PC-9 (cell line): ENCODE data around the gene ANKRD9. TPM values are rescaled to one million over a fixed set of nuclear protein-coding genes. Genes with fewer than 3 reads are reported as not detected.

ENCODE experiments used
- BruUV-seq: library from RNA; stranded (reverse); fragments of 400-500 nt; replicated peaks from 2 replicates; lab custom pipeline; 2021; lab: Mats Ljungman, UMichigan
- CTCF ChIA-PET: fragments of 300-600 bp; sonication (Branson Sonifier 250); formaldehyde crosslinking; loops from one replicate; lab custom pipeline; 2022; ENCODE audit warnings: antibody characterized with exemption; lab: Charles Lee
- POLR2A ChIA-PET: fragments of 300-600 bp; sonication (Branson Sonifier 250); formaldehyde crosslinking; loops from one replicate; lab custom pipeline; 2022; ENCODE audit warnings: antibody characterized with exemption; ENCODE audit not compliant: unreplicated experiment; lab: Charles Lee
- DNase-seq, 2 experiments: peaks; one replicate each; pipeline versions ENCODE4 v3.0.0 to v3.0.0-alpha.2; 2015 to 2022; ENCODE audit warnings: mixed read lengths in 1 of 2
- H2AFZ ChIP-seq: fragments of 200-600 bp; sonication (generic); 2 replicates; pipeline ENCODE4 v1.8.1; 2017; ENCODE audit warnings: antibody characterized with exemption
- H3F3A ChIP-seq: fragments of 200-600 bp; sonication (generic); 2 replicates; pipeline ENCODE4 v1.8.1; 2017; ENCODE audit warnings: antibody characterized with exemption, mild to moderate bottlenecking, low read depth; ENCODE audit not compliant: insufficient read depth
- H3K27ac ChIP-seq: fragments of 200-600 bp; sonication (generic); 2 replicates; pipeline ENCODE4 v1.6.1; 2016; ENCODE audit warnings: mixed run types
- H3K27me3 ChIP-seq: fragments of 200-600 bp; sonication (generic); 2 replicates; pipeline ENCODE4 v1.6.1; 2016; ENCODE audit warnings: low read depth, mixed run types; ENCODE audit not compliant: insufficient read depth
- H3K36me3 ChIP-seq: fragments of 200-600 bp; sonication (generic); 2 replicates; pipeline ENCODE4 v1.6.1; 2016; ENCODE audit warnings: low read depth, mixed run types
- H3K4me1 ChIP-seq: fragments of 200-600 bp; sonication (generic); replicated peaks from 2 replicates; pipeline ENCODE4 v1.6.1; 2016; ENCODE audit warnings: mixed run types; ENCODE audit not compliant: insufficient read depth
- H3K4me2 ChIP-seq: fragments of 200-600 bp; sonication (generic); 2 replicates; pipeline ENCODE4 v1.6.1; 2017; ENCODE audit warnings: mixed run types
- H3K4me3 ChIP-seq: fragments of 200-600 bp; sonication (generic); 2 replicates; pipeline ENCODE4 v1.6.1; 2016; ENCODE audit warnings: mixed run types
- H3K79me2 ChIP-seq: fragments of 200-600 bp; sonication (generic); 2 replicates; pipeline ENCODE4 v1.6.1; 2017; ENCODE audit warnings: low read depth, mixed run types
- H3K9me2 ChIP-seq: fragments of 200-600 bp; sonication (generic); 2 replicates; pipeline ENCODE4 v1.8.1; 2017; ENCODE audit warnings: mild to moderate bottlenecking; ENCODE audit not compliant: insufficient read depth
- H3K9me3 ChIP-seq: fragments of 200-600 bp; sonication (generic); 2 replicates; pipeline ENCODE4 v1.8.1; 2016; ENCODE audit warnings: low read depth; ENCODE audit not compliant: insufficient read depth
- H4K20me1 ChIP-seq: fragments of 200-600 bp; sonication (generic); 2 replicates; pipeline ENCODE4 v1.8.1; 2017; ENCODE audit not compliant: insufficient read depth
- EZH2 ChIP-seq: fragments of 200-600 bp; sonication (generic); IDR thresholded peaks from 2 replicates; pipeline ENCODE4 v1.8.0; 2017; ENCODE audit warnings: antibody characterized with exemption, low read depth
- intact Hi-C: fragments of 100-400 bp; cut with micrococcal nuclease; formaldehyde crosslinking; loops from one replicate; pipeline ENCODE4 v1.10.0; 2022; ENCODE audit not compliant: unreplicated experiment
- total RNA-seq: library from RNA; stranded (reverse); gene quantifications from 2 replicates; pipeline ENCODE4 v1.2.3, GENCODE V29; 2021
- TF ChIP-seq, protein P1 (sequence below): fragments of 200-600 bp; sonication (generic); conservative IDR thresholded peaks from 2 replicates; pipeline ENCODE4 v1.6.1; 2017; ENCODE audit warnings: mixed run types, antibody characterized with exemption, mild to moderate bottlenecking, moderate library complexity

ANKRD9 gene
- total RNA-seq, 1 experiment from 2014 or later: 44.6 TPM

DNA sequence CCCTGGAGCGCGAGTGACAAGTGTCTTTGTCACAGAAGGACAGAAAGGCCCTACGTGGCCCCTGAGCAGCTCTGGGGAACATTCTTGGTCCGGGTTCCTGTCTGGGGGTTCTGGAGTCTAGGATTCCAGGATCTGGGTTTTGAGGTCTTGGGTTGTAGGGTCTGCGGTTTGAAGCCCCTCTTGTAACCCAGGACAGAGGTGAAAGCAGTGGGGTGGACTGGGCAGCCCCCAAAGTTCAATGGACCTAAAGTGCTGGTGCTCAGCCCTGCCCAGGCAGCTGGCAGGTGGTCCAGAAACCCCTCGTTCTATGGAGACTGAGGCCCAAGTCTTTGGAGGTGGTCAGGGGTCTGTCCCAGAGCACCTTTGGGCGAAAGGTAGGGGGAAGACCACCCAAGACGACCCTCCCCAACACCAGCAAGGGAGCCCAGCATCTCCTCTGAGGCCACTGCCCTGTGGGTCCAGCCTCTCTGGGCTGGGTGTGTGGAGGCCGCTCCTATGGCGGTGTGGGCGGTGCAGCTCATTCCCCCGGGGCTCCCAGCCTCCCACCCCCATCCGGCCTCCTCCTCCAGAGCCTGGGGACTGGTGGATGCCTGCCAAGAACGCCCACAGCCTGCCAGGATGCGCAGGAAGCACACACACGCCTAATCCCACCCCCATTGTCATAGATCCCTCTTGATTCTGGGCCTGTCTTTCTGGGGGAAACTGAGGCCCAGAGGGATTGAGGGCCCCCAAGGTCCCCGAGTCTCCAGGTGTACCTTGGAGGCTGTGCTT, 30.2 kb upstream of the ANKRD9 start:
- no peaks in the 10 kb centered on the region for H3K9me2 ChIP-seq
- DNase-seq: no peak
- peaks cover 15% of the 10 kb centered on the region for H3K4me1 ChIP-seq
- H3F3A ChIP-seq: peaks cover 15% of the 10 kb centered on the region
- ChIA-PET POLR2A (no interaction called here), CTCF (interaction anchor here (1.3 kb wide), 1 partner anchor 15 kb away, joined by 5 read pairs; no protein-coding TSS in a partner anchor)
- H3K36me3 ChIP-seq: no peaks in the 10 kb centered on the region
- H4K20me1 ChIP-seq: no peaks in the 10 kb centered on the region
- intact Hi-C loops: no loop called here
- BruUV-seq: no TSS peak
- H3K4me2 ChIP-seq: no peak overlapping the region
- H3K79me2 ChIP-seq: no peaks in the 10 kb centered on the region
- H3K4me3 ChIP-seq: no peak overlapping the region
- no peak overlapping the region for H3K27ac ChIP-seq
- H3K27me3 ChIP-seq: peaks cover 5% of the 10 kb centered on the region; the same call in 1 of the 2 replicates
- H3K9me3 ChIP-seq: no peaks in the 10 kb centered on the region
- no peak for TF ChIP-seq EZH2
- TF ChIP-seq, protein P1, sequence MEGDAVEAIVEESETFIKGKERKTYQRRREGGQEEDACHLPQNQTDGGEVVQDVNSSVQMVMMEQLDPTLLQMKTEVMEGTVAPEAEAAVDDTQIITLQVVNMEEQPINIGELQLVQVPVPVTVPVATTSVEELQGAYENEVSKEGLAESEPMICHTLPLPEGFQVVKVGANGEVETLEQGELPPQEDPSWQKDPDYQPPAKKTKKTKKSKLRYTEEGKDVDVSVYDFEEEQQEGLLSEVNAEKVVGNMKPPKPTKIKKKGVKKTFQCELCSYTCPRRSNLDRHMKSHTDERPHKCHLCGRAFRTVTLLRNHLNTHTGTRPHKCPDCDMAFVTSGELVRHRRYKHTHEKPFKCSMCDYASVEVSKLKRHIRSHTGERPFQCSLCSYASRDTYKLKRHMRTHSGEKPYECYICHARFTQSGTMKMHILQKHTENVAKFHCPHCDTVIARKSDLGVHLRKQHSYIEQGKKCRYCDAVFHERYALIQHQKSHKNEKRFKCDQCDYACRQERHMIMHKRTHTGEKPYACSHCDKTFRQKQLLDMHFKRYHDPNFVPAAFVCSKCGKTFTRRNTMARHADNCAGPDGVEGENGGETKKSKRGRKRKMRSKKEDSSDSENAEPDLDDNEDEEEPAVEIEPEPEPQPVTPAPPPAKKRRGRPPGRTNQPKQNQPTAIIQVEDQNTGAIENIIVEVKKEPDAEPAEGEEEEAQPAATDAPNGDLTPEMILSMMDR: no peak
- no peak overlapping the region for H2AFZ ChIP-seq

DNA sequence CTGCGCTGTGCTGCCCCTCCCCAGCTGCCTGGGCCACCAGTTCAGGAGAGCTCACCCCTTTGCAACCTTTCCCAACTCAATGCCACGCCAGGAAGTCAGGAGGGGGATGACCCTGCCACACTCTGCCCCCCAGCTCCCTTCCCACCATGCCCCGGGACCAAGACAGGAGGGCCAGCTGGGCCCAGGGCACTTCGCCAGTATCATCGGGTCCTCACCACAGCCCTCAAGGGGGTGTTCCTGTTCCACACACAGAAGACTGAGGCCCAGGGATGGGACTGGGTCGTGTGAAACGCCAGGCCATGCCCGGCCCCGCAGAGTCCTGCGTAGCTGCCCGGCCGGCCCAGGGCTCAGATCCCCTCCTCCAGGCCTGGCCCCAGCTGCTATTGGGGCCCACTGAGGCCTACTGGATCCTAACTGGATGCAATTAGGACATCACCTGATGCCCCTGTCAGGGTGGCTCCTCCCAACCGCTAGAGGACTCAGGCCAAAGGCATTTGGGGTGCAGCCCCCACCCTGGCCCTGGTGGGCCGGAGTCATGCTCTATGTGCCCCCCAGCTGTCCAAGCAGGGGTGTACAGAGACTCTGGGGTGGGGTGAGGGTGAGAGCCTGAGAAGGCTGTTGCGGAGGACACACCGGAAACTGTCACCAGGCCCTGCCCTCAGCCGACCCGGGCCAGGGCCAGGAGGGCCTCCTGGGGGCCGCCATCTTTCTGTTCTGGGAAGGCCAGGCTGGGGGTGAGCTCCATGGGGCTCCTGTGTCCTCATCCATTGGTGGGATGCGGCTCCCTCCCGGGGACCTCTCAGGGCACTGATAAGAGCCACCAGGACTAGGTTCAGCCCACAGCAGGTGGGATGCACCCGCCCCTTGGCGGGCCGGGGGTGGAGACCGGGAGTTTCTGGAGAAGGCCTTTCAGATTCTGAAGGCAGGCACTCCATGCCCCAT, 29.3 kb upstream of the ANKRD9 start:
- no peak overlapping the region for H2AFZ ChIP-seq
- peaks cover 6% of the 10 kb centered on the region for H3F3A ChIP-seq
- ChIA-PET POLR2A (no interaction called here), CTCF (no interaction called here)
- H3K27ac ChIP-seq: no peak overlapping the region
- H3K79me2 ChIP-seq: no peaks in the 10 kb centered on the region
- no peaks in the 10 kb centered on the region for H3K9me2 ChIP-seq
- DNase-seq: no peak
- H3K4me3 ChIP-seq: no peak overlapping the region
- no peaks in the 10 kb centered on the region for H3K27me3 ChIP-seq
- no TSS peak for BruUV-seq
- no peak overlapping the region for H3K4me2 ChIP-seq
- H4K20me1 ChIP-seq: no peaks in the 10 kb centered on the region
- intact Hi-C loops: no loop called here
- H3K4me1 ChIP-seq: peaks cover 6% of the 10 kb centered on the region
- H3K9me3 ChIP-seq: no peaks in the 10 kb centered on the region
- TF ChIP-seq, protein P1: no peak
- no peak for TF ChIP-seq EZH2
- no peaks in the 10 kb centered on the region for H3K36me3 ChIP-seq

DNA sequence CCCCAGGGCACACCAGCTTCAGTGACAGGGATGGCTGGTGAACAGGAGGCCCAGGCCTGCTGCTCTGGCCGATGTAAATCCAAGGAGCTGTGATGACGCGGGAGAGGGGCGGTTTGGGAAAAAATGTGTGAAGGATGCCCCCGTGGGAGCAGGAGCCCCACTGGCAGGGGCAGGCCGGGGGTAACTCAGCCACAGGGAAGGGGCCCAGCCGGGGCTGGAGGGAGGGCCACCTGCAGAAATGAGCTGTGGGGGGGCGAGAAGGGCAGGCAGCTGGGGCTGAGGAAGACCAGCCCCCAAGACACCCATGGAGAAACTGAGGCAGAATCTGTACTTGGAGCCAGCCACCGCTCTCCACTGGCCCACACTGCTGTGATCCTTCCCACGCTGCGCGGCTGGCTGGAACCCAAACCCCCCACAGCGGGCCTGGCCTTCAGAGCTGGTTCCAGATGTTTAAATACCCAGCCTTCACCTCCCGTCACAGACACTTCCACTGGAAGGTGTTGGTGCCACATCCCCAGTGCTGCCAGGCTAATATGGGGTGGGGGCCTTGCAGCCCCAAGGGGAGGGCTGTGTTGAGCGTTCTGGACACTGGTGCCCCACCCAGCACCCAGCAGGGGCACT, 28.5 kb upstream of the ANKRD9 start:
- CTCF ChIA-PET: no interaction called here
- Histone ChIP-seq H3F3A (peaks cover 6% of the 10 kb centered on the region), H3K27ac (no peak overlapping the region), H3K9me3 (no peaks in the 10 kb centered on the region), H3K4me3 (no peak overlapping the region), H4K20me1 (no peaks in the 10 kb centered on the region), H3K9me2 (no peaks in the 10 kb centered on the region), H3K79me2 (no peaks in the 10 kb centered on the region), H2AFZ (no peak overlapping the region), H3K4me1 (no peaks in the 10 kb centered on the region), H3K4me2 (no peak overlapping the region), H3K36me3 (no peaks in the 10 kb centered on the region), H3K27me3 (no peaks in the 10 kb centered on the region)
- POLR2A ChIA-PET: no interaction called here
- intact Hi-C loops: no loop called here
- DNase-seq: no peak
- no peak for TF ChIP-seq EZH2
- TF ChIP-seq, protein P1: no peak
- BruUV-seq: no TSS peak
